Aorta (tissue), 5 donors: ENCODE measurements around the gene SARNP. TPM values are rescaled to one million over a fixed set of nuclear protein-coding genes. Genes with fewer than 3 reads are reported as not detected.
"Not testable (repeated sequence)": the region's sequence is repeated elsewhere in the genome, so short reads cannot be mapped to it uniquely, and the experiment has no call there.

ENCODE experiments used
- ATAC-seq: fragments of 200-7000 bp; cut with Tn5 transposase; one replicate; pipeline ENCODE4 v1.9.1; 2022; ENCODE audit warnings: moderate library complexity; ENCODE audit not compliant: low FRiP score
- DNase-seq, 2 donors: peaks; one replicate each; pipeline ENCODE4 v3.0.0-alpha.2; 2020
- H3K27ac ChIP-seq, 2 donors: one replicate each; pipeline ENCODE4 v1.5.1; 2013; ENCODE audit warnings: low read length in 2 of 2, mild to moderate bottlenecking in 2 of 2, moderate library complexity in 2 of 2, control low read depth in 1 of 2, inconsistent platforms in 1 of 2, low read depth in 1 of 2
- H3K27me3 ChIP-seq, 2 donors: one replicate each; pipeline ENCODE4 v1.6.1; 2013; ENCODE audit warnings: control low read depth in 1 of 2, low read length in 1 of 2, mild to moderate bottlenecking in 1 of 2, moderate library complexity in 1 of 2; ENCODE audit not compliant: insufficient read depth in 2 of 2, control insufficient read depth in 1 of 2
- H3K36me3 ChIP-seq, 2 donors: one replicate each; pipeline ENCODE4 v1.6.1; 2013; ENCODE audit warnings: control low read depth in 1 of 2, low read length in 1 of 2, mild to moderate bottlenecking in 1 of 2; ENCODE audit not compliant: insufficient read depth in 2 of 2, control insufficient read depth in 1 of 2
- H3K4me1 ChIP-seq, 2 donors: one replicate each; pipeline ENCODE4 v1.6.1; 2013; ENCODE audit warnings: low read length in 2 of 2, control low read depth in 1 of 2, mild to moderate bottlenecking in 1 of 2, moderate library complexity in 1 of 2; ENCODE audit not compliant: insufficient read depth in 2 of 2, control insufficient read depth in 1 of 2
- H3K4me3 ChIP-seq, 2 donors: one replicate each; pipeline ENCODE4 v1.5.1; 2013; ENCODE audit warnings: low read length in 2 of 2, control low read depth in 1 of 2, mild to moderate bottlenecking in 1 of 2
- H3K9me3 ChIP-seq: one replicate; pipeline ENCODE4 v1.6.1; 2013; ENCODE audit warnings: mild to moderate bottlenecking, low read length; ENCODE audit not compliant: control insufficient read depth
- WGBS, 2 donors: extraction: QIAGEN DNeasy Blood & Tissue Kit; methylation state at CpG; one replicate each; pipeline ENCODE4 v1.1.7; 2013; 5-methylcytosine and 5-hydroxymethylcytosine counted together
- intact Hi-C, 2 donors: fragments of 100-400 bp; cut with DNase I; formaldehyde crosslinking; loops; one replicate each; pipeline versions ENCODE4 v1.14.2 to v1.15.0; 2022
- polyA plus RNA-seq, 2 donors: library from polyadenylated mRNA; stranded (reverse); fragments of 200-250 nt; gene quantifications; one replicate each; pipeline ENCODE4 v1.2.3, GENCODE V29; 2013
- total RNA-seq, 2 donors: library from RNA; stranded (reverse); fragmentation: NEBNext Ultra II Directional; extraction: Animal tissue kit (Norgen Biotek cat#: 25700); gene quantifications; one replicate each; pipeline ENCODE4 v1.2.1, GENCODE V29; 2021
- donor health status: healthy with polysubstance abuse.
- donor health status: Bipolar disorder and iron deficiency.
- donor health status: DM: no; HTN: no; CAD: no.
- donor health status: DM: no; HTN: no; CAD: no.
- donor health status: DM: yes; HTN: yes; CAD: no.

The SARNP gene
- total and polyA plus RNA-seq, 4 donors, result 48.3 to 123 (median 70.4) TPM

GRCh38 chr12:55765736-55766290, 51.7 kb downstream of the SARNP start:
- no peak overlapping the region for H3K27ac ChIP-seq
- no peaks in the 10 kb centered on the region for H3K9me3 ChIP-seq
- ATAC-seq (no peak), DNase-seq (no peak)
- intact Hi-C loops, result no loop called here
- H3K27me3 ChIP-seq, result no peaks in the 10 kb centered on the region
- H3K4me3 ChIP-seq, result no peak overlapping the region
- 53 to 60% methylated on average over 5 of the region's 5 CpGs for WGBS, 2 donors
- no peaks in the 10 kb centered on the region for H3K4me1 ChIP-seq
- H3K36me3 ChIP-seq, result peaks cover 0 to 4% of the 10 kb centered on the region in 2 donors

GRCh38 chr12:55762646-55763045, 54.9 kb downstream of the SARNP start:
- no peak for DNase-seq
- H3K36me3 ChIP-seq, result peaks cover 8 to 12% of the 10 kb centered on the region in 2 donors
- H3K27ac ChIP-seq, result no peak overlapping the region
- intact Hi-C loops, result no loop called here
- H3K27me3 ChIP-seq, result no peaks in the 10 kb centered on the region
- ATAC-seq, result no peak
- no peak overlapping the region for H3K4me3 ChIP-seq
- no peaks in the 10 kb centered on the region for H3K9me3 ChIP-seq
- no peaks in the 10 kb centered on the region for H3K4me1 ChIP-seq

- Histone ChIP-seq H3K36me3 (peaks cover 9 to 14% of the 10 kb centered on the region in 2 donors), H3K9me3 (no peaks in the 10 kb centered on the region), H3K27me3 (no peaks in the 10 kb centered on the region), H3K4me1 (no peaks in the 10 kb centered on the region), H3K27ac (no peak overlapping the region), H3K4me3 (no peak overlapping the region)
- intact Hi-C loops, result no loop called here
- 93 to 96% methylated on average over 6 of the region's 6 CpGs for WGBS, 2 donors
- DNase-seq (no peak), ATAC-seq (no peak)
Measured at GRCh38 chr12:55760663-55761062, 56.9 kb downstream of the SARNP start.

GRCh38 chr12:55758575-55758974, 58.9 kb downstream of the SARNP start:
- peaks cover 8 to 14% of the 10 kb centered on the region in 2 donors for H3K36me3 ChIP-seq
- H3K4me1 ChIP-seq, ATAC-seq, intact Hi-C loops, H3K4me3 ChIP-seq, H3K27me3 ChIP-seq, H3K27ac ChIP-seq, H3K9me3 ChIP-seq, DNase-seq: not testable (repeated sequence)
- 94 to 96% methylated on average over 3 to 4 of the region's 4 CpGs for WGBS, 2 donors

GRCh38 chr12:55757701-55758100, 59.8 kb downstream of the SARNP start:
- DNase-seq, result no peak
- 54 to 56% methylated on average over 2 of the region's 2 CpGs for WGBS, 2 donors
- intact Hi-C loops, result no loop called here
- H3K4me1 ChIP-seq, result no peaks in the 10 kb centered on the region
- ATAC-seq, result no peak
- no peak overlapping the region for H3K4me3 ChIP-seq
- H3K9me3 ChIP-seq, result no peaks in the 10 kb centered on the region
- peaks cover 8 to 20% of the 10 kb centered on the region in 2 donors for H3K36me3 ChIP-seq
- H3K27me3 ChIP-seq, result no peaks in the 10 kb centered on the region
- H3K27ac ChIP-seq, result no peak overlapping the region

- intact Hi-C loops, result no loop called here
- ATAC-seq (no peak), DNase-seq (no peak)
- Histone ChIP-seq H3K4me1 (no peaks in the 10 kb centered on the region), H3K27me3 (no peaks in the 10 kb centered on the region), H3K4me3 (no peak overlapping the region), H3K27ac (no peak overlapping the region), H3K9me3 (no peaks in the 10 kb centered on the region), H3K36me3 (peaks cover 17 to 26% of the 10 kb centered on the region in 2 donors)
- WGBS, 2 donors, result 57 to 69% methylated on average over 2 of the region's 2 CpGs
Measured at GRCh38 chr12:55755246-55755645, 62.3 kb downstream of the SARNP start.

GRCh38 chr12:55748230-55748993, 69.1 kb downstream of the SARNP start:
- WGBS, 2 donors, result 88 to 89% methylated on average over 17 to 18 of the region's 18 CpGs
- Histone ChIP-seq H3K4me1 (no peaks in the 10 kb centered on the region), H3K27ac (no peak overlapping the region), H3K4me3 (no peak overlapping the region), H3K9me3 (no peaks in the 10 kb centered on the region), H3K27me3 (no peaks in the 10 kb centered on the region), H3K36me3 (peaks cover 10 to 13% of the 10 kb centered on the region in 2 donors)
- ATAC-seq, result no peak
- no peak for DNase-seq
- intact Hi-C loops, result loop anchor here in 1 of 2 donors (5.0 kb wide), 1 partner anchor 34 kb away; no protein-coding TSS in a partner anchor

- H3K27ac ChIP-seq, result no peak overlapping the region
- no peaks in the 10 kb centered on the region for H3K4me1 ChIP-seq
- ATAC-seq (no peak), DNase-seq (no peak)
- no peaks in the 10 kb centered on the region for H3K9me3 ChIP-seq
- intact Hi-C loops, result loop anchor here in 1 of 2 donors (5.0 kb wide), 1 partner anchor 35 kb away; no protein-coding TSS in a partner anchor
- no peaks in the 10 kb centered on the region for H3K27me3 ChIP-seq
- no peak overlapping the region for H3K4me3 ChIP-seq
- H3K36me3 ChIP-seq, result peaks cover 1 to 6% of the 10 kb centered on the region in 2 donors
Measured at GRCh38 chr12:55746913-55747231, 70.7 kb downstream of the SARNP start.
